ENCODE measurements around the gene PACS2. TPM values are rescaled to one million over a fixed set of nuclear protein-coding genes. Genes with fewer than 3 reads are reported as not detected.

PACS2 gene
- total and polyA plus RNA-seq, 2 of the 4 experiments (the other 2 are of a cell fraction), result 15.6 to 32.2 TPM

DNA sequence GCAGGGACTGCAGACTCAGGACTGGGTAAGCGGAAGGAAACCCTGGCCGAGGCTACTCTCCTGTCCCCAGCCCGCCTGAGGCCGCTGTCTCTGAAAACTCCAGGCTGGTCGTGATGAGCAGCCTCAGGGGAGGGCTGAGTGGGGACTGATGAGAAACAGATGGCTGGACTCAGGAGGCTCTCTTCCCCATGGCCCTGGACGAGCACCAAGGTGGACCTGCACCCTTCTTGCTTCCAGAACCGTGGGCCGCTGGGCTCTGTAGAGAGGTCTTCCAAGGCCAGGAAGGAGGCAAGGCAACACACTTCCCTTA is 84.9 kb downstream of the PACS2 start:
- H3K9me3 ChIP-seq (ENCODE audit: control insufficient read depth, insufficient read depth, low read length), result peaks cover 9% of the 10 kb centered on the region
- H3K4me2 ChIP-seq (ENCODE audit: low read depth, low read length), result peak overlapping the region; percentile 96; the same call in 1 of the 2 replicates
- peak overlapping the region; percentile 91; the same call in 1 of the 2 replicates for H3K4ac ChIP-seq (ENCODE audit: low read depth, low read length)
- ATAC-seq (ENCODE audit: low read depth), result no peak
- H3K18ac ChIP-seq (ENCODE audit: low read depth, low read length), result no peak overlapping the region
- in situ Hi-C loops (cut with MboI; ENCODE audit: low sequenced_read_pairs) (no loop called here), dilution Hi-C loops (cut with HindIII; ENCODE audit: low sequenced_read_pairs, unreplicated experiment) (no loop called here), intact Hi-C loops (cut with micrococcal nuclease) (no loop called here)
- H3K79me1 ChIP-seq (ENCODE audit: low read depth in 1 of 2, low read length in 2 of 2), result peaks cover 22 to 30% of the 10 kb centered on the region in 2 experiments
- H3K23ac ChIP-seq (ENCODE audit: low read depth, low read length), result no peak overlapping the region
- no peak overlapping the region for H2AFZ ChIP-seq (replicated peaks; ENCODE audit: low read length, poor library complexity)
- no peak overlapping the region; the same call in 2 of the 3 replicates for H2BK15ac ChIP-seq (ENCODE audit: low read depth, low read length)
- peak overlapping the region; percentile 100 for H2AK9ac ChIP-seq (replicated peaks; ENCODE audit: low read depth, low read length, poor library complexity)
- H3K56ac ChIP-seq (ENCODE audit: extremely low read depth, insufficient read depth, low read length), result no peak overlapping the region
- H3K4me1 ChIP-seq (ENCODE audit: control insufficient read depth, insufficient read depth, low read length), result peaks cover 5% of the 10 kb centered on the region; the same call in 1 of the 2 replicates
- H4K91ac ChIP-seq (ENCODE audit: insufficient read depth, low read depth, low read length), result no peak overlapping the region; the same call in 1 of the 2 replicates
- DNase-seq, result no peak
- TF ChIP-seq MXI1 (IDR thresholded peaks at IDR 0.05; ENCODE audit: borderline replicate concordance, low read depth, low read length) (no peak), MAFK (IDR thresholded peaks at IDR 0.05; ENCODE audit: low read depth, low read length) (no peak), BHLHE40 (IDR thresholded peaks at IDR 0.05; ENCODE audit: low read depth, low read length) (no peak), RAD21 (IDR thresholded peaks at IDR 0.05; ENCODE audit: low read length) (no peak), RCOR1 (IDR thresholded peaks at IDR 0.05; ENCODE audit: insufficient replicate concordance, low read length) (no peak), POLR2A (IDR thresholded peaks at IDR 0.05; ENCODE audit: low read depth, low read length) (no peak)
- TF ChIP-seq, protein P1, sequence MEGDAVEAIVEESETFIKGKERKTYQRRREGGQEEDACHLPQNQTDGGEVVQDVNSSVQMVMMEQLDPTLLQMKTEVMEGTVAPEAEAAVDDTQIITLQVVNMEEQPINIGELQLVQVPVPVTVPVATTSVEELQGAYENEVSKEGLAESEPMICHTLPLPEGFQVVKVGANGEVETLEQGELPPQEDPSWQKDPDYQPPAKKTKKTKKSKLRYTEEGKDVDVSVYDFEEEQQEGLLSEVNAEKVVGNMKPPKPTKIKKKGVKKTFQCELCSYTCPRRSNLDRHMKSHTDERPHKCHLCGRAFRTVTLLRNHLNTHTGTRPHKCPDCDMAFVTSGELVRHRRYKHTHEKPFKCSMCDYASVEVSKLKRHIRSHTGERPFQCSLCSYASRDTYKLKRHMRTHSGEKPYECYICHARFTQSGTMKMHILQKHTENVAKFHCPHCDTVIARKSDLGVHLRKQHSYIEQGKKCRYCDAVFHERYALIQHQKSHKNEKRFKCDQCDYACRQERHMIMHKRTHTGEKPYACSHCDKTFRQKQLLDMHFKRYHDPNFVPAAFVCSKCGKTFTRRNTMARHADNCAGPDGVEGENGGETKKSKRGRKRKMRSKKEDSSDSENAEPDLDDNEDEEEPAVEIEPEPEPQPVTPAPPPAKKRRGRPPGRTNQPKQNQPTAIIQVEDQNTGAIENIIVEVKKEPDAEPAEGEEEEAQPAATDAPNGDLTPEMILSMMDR (conservative IDR thresholded peaks at IDR 0.05; ENCODE audit: low read depth, low read length), result no peak
- no peak overlapping the region for H3K27ac ChIP-seq (ENCODE audit: insufficient read depth, low read length)
- H2BK20ac ChIP-seq (ENCODE audit: low read depth, low read length), result no peak overlapping the region
- 40% methylated on average over 1 of the region's 8 CpGs; no CpG with 5 or more reads in 1 of the 2 experiments for WGBS, 2 experiments (ENCODE audit: extremely low coverage in 2 of 2, insufficient read length in 1 of 2)
- H4K8ac ChIP-seq (ENCODE audit: low read depth in 2 of 2, low read length in 2 of 2), result no peak overlapping the region
- H3K9ac ChIP-seq (ENCODE audit: low read depth, low read length), result no peak overlapping the region
- no peak overlapping the region for H2BK120ac ChIP-seq (ENCODE audit: low read depth, low read length)
- peaks cover 14% of the 10 kb centered on the region for H3K36me3 ChIP-seq (ENCODE audit: control insufficient read depth, insufficient read depth, low read length)
- ChIA-PET CTCF (no interaction called here), POLR2A (ENCODE audit: unreplicated experiment) (no interaction called here)
- BruUV-seq (replicated peaks), result no TSS peak
- H4K5ac ChIP-seq (ENCODE audit: low read depth, low read length), result no peak overlapping the region
- no peaks in the 10 kb centered on the region for H3K27me3 ChIP-seq (ENCODE audit: control insufficient read depth, insufficient read depth, low read length)
- H2AK5ac ChIP-seq (ENCODE audit: low read depth, low read length), result no peak overlapping the region
- H3K9me1 ChIP-seq (ENCODE audit: insufficient read depth, low read length), result no peaks in the 10 kb centered on the region
- H3K4me3 ChIP-seq (ENCODE audit: insufficient read depth, low read depth, low read length), result no peak overlapping the region
- H4K20me1 ChIP-seq (ENCODE audit: insufficient read depth, low read length), result no peaks in the 10 kb centered on the region
- no peak overlapping the region for H2BK5ac ChIP-seq (ENCODE audit: low read depth, low read length, poor library complexity, severe bottlenecking)
- H3K14ac ChIP-seq (replicated peaks; ENCODE audit: low read depth, low read length), result no peak overlapping the region

Measured in IMR-90 (cell line).